Mucosa of rectum (tissue), 2 donors: Measurements from ENCODE around the gene C1orf52.

Source experiments
- H3K27ac ChIP-seq, 2 donors: one replicate each; pipeline ENCODE4 v1.7.0; 2013; ENCODE audit warnings: inconsistent platforms in 2 of 2, low read depth in 2 of 2, low read length in 2 of 2
- H3K27me3 ChIP-seq, 2 donors: one replicate each; pipeline ENCODE4 v1.7.0; 2013; ENCODE audit warnings: low read length in 2 of 2; ENCODE audit not compliant: control insufficient read depth in 2 of 2, insufficient read depth in 2 of 2
- H3K36me3 ChIP-seq, 2 donors: one replicate each; pipeline ENCODE4 v1.7.0; 2013; ENCODE audit warnings: low read length in 2 of 2; ENCODE audit not compliant: control insufficient read depth in 2 of 2, insufficient read depth in 2 of 2
- H3K4me1 ChIP-seq, 2 donors: one replicate each; pipeline ENCODE4 v1.7.0; 2013; ENCODE audit warnings: low read length in 2 of 2, mild to moderate bottlenecking in 1 of 2; ENCODE audit not compliant: control insufficient read depth in 2 of 2, insufficient read depth in 2 of 2
- H3K4me3 ChIP-seq, 2 donors: one replicate each; pipeline ENCODE4 v1.7.0; 2013; ENCODE audit warnings: low read length in 2 of 2
- H3K9ac ChIP-seq, 2 donors: one replicate each; pipeline ENCODE4 v1.7.0; 2013; ENCODE audit warnings: low read length in 2 of 2, low read depth in 1 of 2, mild to moderate bottlenecking in 1 of 2
- H3K9me3 ChIP-seq, 2 donors: one replicate each; pipeline ENCODE4 v1.7.0; 2013; ENCODE audit warnings: low read length in 2 of 2; ENCODE audit not compliant: control insufficient read depth in 2 of 2
- donor health status: healthy.
- donor health status: Normal muscosa, but diverticular disease.

Gene C1orf52

GRCh38 chr1:85200463-85201339 is 58.8 kb downstream of the C1orf52 start, which contains the start of gene SYDE2:
SYDE2 (minus strand) TSS chr1:85201016; CDS start chr1:85200996, 20 bp downstream.
- Histone ChIP-seq H3K27ac (peak within 1 kb of the TSS; percentile 94 to 97), H3K27me3 (peaks cover 0 to 4% of the 10 kb centered on the region in 2 donors), H3K4me3 (peak within 1 kb of the TSS; percentile 89 to 93), H3K9me3 (no peaks in the 10 kb centered on the region), H3K4me1 (peaks cover 5 to 14% of the 10 kb centered on the region in 2 donors), H3K9ac (peak within 1 kb of the TSS; percentile 74 to 97), H3K36me3 (no peaks in the 10 kb centered on the region)
